AG08395 (cell line): ENCODE results near the gene CPOX.

Experiments
- DNase-seq: peaks from one replicate; pipeline ENCODE4 v3.0.0; 2012; ENCODE audit warnings: mixed read lengths, low spot score

Gene CPOX

DNA sequence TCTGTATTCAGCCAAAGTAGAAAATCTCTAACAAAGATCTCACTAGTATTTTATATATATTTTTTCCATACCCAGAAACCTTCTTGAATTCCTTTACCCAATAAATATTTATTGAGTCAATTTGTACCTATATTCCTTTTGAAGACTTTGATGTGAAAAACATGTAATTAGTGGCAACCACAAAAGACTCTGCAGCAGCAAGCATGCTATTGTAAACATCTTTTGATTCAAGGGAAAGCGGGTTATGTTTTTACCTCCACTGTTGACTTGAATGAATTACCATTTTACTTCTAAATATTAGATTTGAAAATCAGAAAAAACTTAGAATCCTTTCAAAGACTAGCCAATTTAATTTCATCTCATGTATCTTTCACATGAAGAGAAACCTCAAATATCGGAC, 59.2 kb downstream of the CPOX start:
- no peak for DNase-seq

DNA sequence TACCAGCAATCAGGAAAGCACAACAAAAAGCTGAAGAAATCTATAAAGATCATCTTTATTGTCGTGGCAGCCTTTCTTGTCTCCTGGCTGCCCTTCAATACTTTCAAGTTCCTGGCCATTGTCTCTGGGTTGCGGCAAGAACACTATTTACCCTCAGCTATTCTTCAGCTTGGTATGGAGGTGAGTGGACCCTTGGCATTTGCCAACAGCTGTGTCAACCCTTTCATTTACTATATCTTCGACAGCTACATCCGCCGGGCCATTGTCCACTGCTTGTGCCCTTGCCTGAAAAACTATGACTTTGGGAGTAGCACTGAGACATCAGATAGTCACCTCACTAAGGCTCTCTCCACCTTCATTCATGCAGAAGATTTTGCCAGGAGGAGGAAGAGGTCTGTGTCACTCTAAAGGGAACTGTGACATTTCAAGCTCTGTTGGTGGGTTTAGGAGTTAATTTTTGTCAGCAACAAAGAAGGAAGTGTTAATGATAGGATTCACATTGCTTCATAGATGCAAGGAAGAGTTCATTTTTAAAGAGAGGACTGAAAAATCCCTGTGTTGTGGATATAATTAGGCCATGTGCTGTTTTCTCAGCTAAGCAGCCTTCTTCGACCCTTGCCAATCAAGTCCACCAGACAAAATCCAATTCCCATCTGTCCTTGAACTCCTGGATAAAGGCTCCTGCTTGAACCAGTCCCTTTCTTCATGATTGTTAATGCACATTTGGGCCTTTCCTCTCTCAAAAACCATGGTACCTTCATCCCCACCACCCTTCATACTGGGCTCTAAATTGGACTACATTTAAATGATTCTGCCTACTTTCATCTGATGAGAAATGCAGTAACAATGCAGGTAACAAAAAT, 60.5 kb downstream of the CPOX start:
- DNase-seq: no peak

- DNase-seq: no peak
Measured at GRCh38 chr3:98532275-98532637, 61.2 kb downstream of the CPOX start.

DNA sequence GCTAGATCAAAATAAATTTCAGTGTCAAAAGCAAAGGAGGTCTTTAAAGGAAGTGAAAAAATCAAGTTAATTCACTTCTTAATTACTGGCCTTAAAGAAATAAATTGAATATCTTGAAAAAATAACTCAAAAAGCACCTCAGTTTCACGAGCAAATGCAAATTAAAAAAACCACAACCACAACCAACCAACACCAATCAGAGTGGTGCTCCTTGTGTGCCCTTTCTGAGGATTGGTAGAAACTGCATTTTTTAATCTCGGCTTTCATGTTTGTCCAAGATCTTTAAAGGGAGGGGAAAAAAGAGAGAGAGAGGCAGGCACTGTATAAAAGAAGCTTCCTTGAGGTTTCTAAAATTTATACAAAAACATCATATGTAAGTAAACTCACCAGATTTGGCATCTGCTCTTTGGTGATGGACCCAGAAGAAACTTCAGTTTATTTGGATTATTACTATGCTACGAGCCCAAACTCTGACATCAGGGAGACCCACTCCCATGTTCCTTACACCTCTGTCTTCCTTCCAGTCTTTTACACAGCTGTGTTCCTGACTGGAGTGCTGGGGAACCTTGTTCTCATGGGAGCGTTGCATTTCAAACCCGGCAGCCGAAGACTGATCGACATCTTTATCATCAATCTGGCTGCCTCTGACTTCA, 61.7 kb downstream of the CPOX start, which contains the start of gene GPR15:
Gene GPR15 (plus strand): TSS at position 357 of the 653 bp plus-strand sequence. CDS start 56 bp downstream, at position 413.
- no peak for DNase-seq

GRCh38 chr3:98530676-98531075, 62.7 kb downstream of the CPOX start:
- no peak for DNase-seq

GRCh38 chr3:98529856-98530459, 63.5 kb downstream of the CPOX start:
- no peak for DNase-seq
